ENCODE results near the gene SAG. TPM values are rescaled to one million over a fixed set of nuclear protein-coding genes. Genes with fewer than 3 reads are reported as not detected.

The SAG gene
- total and polyA plus RNA-seq, 10 of the 15 experiments (the other 5 are each of a cell fraction or from before 2014, with no cell fraction given) = 0.06 to 0.47 TPM; not detected in 8

DNA sequence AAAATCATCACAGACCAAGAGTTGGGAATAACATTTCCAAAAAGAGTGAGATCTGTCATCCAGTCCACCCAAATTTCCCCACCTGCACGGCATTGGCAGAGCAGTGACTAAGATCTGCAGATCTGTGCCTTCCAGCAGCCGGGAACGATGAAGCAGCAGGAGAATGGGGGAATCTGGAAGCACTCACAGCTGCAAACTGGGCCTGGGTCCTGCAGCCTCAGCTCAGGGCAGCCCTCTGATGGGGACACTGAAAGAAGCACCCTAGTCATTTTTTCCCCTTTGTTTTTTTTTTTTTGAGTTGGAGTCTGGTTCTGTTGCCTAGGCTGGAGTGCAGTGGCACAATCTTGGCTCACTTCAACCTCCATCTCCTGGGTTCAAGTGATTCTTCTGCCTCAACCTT lies 4.4 kb upstream of the SAG start:
- in situ Hi-C loops (cut with MboI) (no loop called here), intact Hi-C loops (cut with micrococcal nuclease; ENCODE audit: unreplicated experiment) (no loop called here)
- FAIRE-seq (no peak), ATAC-seq (no peak), DNase-seq (ENCODE audit: low read depth, low spot score) (no peak)
- Histone ChIP-seq H4K20me1 (ENCODE audit: control insufficient read depth, insufficient read depth) (no peaks in the 10 kb centered on the region), H3K27ac (ENCODE audit: control insufficient read depth, insufficient read depth) (no peak overlapping the region), H3K9ac (ENCODE audit: control insufficient read depth, insufficient read depth, low read length) (no peak overlapping the region), H2AFZ (ENCODE audit: control insufficient read depth, low read depth, low read length) (no peak overlapping the region), H3K79me2 (ENCODE audit: control insufficient read depth, insufficient read depth, low read length) (no peaks in the 10 kb centered on the region), H3K9me3 (replicated peaks; ENCODE audit: control insufficient read depth, insufficient read depth, low read length) (no peaks in the 10 kb centered on the region), H3K4me3 (no peak overlapping the region), H3K4me1 (ENCODE audit: control insufficient read depth, insufficient read depth, low read length) (no peaks in the 10 kb centered on the region), H3K4me2 (ENCODE audit: control insufficient read depth, insufficient read depth) (no peak overlapping the region), H3K27me3 (replicated peaks in 1 of 2; ENCODE audit: control insufficient read depth in 2 of 2, insufficient read depth in 2 of 2, low read length in 1 of 2) (no peaks in the 10 kb centered on the region), H3K36me3 (ENCODE audit: control insufficient read depth in 2 of 2, insufficient read depth in 2 of 2, low read length in 1 of 2) (no peaks in the 10 kb centered on the region)
- no TSS peak for BruUV-seq (replicated peaks)
- TF ChIP-seq RAD21 (IDR thresholded peaks at IDR 0.05; ENCODE audit: insufficient read depth, low read depth, low read length) = 0 out of 2 replicates have a peak, but pooled peaks have one; percentile 5
- TF ChIP-seq, protein P1, sequence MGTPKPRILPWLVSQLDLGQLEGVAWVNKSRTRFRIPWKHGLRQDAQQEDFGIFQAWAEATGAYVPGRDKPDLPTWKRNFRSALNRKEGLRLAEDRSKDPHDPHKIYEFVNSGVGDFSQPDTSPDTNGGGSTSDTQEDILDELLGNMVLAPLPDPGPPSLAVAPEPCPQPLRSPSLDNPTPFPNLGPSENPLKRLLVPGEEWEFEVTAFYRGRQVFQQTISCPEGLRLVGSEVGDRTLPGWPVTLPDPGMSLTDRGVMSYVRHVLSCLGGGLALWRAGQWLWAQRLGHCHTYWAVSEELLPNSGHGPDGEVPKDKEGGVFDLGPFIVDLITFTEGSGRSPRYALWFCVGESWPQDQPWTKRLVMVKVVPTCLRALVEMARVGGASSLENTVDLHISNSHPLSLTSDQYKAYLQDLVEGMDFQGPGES (IDR thresholded peaks at IDR 0.05) = no peak
- TF ChIP-seq, protein P2, sequence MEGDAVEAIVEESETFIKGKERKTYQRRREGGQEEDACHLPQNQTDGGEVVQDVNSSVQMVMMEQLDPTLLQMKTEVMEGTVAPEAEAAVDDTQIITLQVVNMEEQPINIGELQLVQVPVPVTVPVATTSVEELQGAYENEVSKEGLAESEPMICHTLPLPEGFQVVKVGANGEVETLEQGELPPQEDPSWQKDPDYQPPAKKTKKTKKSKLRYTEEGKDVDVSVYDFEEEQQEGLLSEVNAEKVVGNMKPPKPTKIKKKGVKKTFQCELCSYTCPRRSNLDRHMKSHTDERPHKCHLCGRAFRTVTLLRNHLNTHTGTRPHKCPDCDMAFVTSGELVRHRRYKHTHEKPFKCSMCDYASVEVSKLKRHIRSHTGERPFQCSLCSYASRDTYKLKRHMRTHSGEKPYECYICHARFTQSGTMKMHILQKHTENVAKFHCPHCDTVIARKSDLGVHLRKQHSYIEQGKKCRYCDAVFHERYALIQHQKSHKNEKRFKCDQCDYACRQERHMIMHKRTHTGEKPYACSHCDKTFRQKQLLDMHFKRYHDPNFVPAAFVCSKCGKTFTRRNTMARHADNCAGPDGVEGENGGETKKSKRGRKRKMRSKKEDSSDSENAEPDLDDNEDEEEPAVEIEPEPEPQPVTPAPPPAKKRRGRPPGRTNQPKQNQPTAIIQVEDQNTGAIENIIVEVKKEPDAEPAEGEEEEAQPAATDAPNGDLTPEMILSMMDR (IDR thresholded peaks at IDR 0.05 in 2 of 3, conservative IDR thresholded peaks at IDR 0.05 in 1 of 3; ENCODE audit: control insufficient read depth in 2 of 3, extremely low read depth in 1 of 3, insufficient read depth in 1 of 3, low read depth in 3 of 3, low read length in 3 of 3) = 0 out of 6 replicates have a peak, but pooled peaks of 1 of the 3 experiments have one; percentile 3
- ChIA-PET CTCF (interaction anchor here (0.9 kb wide), 1 partner anchor 140 kb away, joined by 3 read pairs; no protein-coding TSS in a partner anchor), POLR2A (no interaction called here), RAD21 (ENCODE audit: unreplicated experiment) (interaction anchor here (0.7 to 1.2 kb wide), 2 partner anchors 9 to 16 kb away, joined by 3 read pairs; no protein-coding TSS in a partner anchor), SMC1A (ENCODE audit: uncharacterized antibody, unreplicated experiment) (no interaction called here)
- WGBS (ENCODE audit: insufficient coverage, insufficient replicate concordance, low lambda C conversion rate, missing lambda C conversion rate) = 98% methylated on average over 3 of the region's 3 CpGs
